ENCODE measurements around the gene C1orf115.

DNA sequence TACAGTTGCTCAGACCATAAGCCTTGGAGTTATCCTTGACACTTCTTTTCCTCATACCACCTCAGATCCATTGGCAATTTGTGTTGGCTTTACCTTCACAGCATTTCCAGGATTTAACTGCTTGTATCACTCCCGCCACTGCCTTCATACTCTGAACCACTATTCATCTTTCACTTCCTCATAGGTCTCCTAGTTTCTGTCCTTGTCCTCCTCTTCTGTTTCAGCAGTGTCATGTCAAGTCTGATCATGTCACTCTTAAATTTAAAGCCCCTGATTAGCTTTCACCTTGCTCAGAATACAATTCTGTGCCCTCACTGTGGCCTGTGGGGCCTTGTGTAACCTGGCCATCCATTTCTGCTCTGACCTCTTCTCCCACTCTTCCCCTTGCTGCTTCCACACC lies 34.7 kb upstream of the C1orf115 start:
- TF ChIP-seq RXRA (IDR thresholded peaks at IDR 0.05; ENCODE audit: borderline replicate concordance, low read depth) (no peak), JUND (IDR thresholded peaks at IDR 0.05) (no peak), TEAD4 (IDR thresholded peaks at IDR 0.05; ENCODE audit: borderline replicate concordance, insufficient read depth) (no peak), RAD21 (IDR thresholded peaks at IDR 0.05; ENCODE audit: low read length) (no peak), GABPA (IDR thresholded peaks at IDR 0.05; ENCODE audit: low read depth) (no peak), GATA2 (CRISPR knock-in tag; IDR thresholded peaks at IDR 0.05) (no peak)
- TF ChIP-seq, protein P1, sequence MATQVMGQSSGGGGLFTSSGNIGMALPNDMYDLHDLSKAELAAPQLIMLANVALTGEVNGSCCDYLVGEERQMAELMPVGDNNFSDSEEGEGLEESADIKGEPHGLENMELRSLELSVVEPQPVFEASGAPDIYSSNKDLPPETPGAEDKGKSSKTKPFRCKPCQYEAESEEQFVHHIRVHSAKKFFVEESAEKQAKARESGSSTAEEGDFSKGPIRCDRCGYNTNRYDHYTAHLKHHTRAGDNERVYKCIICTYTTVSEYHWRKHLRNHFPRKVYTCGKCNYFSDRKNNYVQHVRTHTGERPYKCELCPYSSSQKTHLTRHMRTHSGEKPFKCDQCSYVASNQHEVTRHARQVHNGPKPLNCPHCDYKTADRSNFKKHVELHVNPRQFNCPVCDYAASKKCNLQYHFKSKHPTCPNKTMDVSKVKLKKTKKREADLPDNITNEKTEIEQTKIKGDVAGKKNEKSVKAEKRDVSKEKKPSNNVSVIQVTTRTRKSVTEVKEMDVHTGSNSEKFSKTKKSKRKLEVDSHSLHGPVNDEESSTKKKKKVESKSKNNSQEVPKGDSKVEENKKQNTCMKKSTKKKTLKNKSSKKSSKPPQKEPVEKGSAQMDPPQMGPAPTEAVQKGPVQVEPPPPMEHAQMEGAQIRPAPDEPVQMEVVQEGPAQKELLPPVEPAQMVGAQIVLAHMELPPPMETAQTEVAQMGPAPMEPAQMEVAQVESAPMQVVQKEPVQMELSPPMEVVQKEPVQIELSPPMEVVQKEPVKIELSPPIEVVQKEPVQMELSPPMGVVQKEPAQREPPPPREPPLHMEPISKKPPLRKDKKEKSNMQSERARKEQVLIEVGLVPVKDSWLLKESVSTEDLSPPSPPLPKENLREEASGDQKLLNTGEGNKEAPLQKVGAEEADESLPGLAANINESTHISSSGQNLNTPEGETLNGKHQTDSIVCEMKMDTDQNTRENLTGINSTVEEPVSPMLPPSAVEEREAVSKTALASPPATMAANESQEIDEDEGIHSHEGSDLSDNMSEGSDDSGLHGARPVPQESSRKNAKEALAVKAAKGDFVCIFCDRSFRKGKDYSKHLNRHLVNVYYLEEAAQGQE (IDR thresholded peaks at IDR 0.05; ENCODE audit: low read depth, low read length): no peak
- TF ChIP-seq, protein P2, sequence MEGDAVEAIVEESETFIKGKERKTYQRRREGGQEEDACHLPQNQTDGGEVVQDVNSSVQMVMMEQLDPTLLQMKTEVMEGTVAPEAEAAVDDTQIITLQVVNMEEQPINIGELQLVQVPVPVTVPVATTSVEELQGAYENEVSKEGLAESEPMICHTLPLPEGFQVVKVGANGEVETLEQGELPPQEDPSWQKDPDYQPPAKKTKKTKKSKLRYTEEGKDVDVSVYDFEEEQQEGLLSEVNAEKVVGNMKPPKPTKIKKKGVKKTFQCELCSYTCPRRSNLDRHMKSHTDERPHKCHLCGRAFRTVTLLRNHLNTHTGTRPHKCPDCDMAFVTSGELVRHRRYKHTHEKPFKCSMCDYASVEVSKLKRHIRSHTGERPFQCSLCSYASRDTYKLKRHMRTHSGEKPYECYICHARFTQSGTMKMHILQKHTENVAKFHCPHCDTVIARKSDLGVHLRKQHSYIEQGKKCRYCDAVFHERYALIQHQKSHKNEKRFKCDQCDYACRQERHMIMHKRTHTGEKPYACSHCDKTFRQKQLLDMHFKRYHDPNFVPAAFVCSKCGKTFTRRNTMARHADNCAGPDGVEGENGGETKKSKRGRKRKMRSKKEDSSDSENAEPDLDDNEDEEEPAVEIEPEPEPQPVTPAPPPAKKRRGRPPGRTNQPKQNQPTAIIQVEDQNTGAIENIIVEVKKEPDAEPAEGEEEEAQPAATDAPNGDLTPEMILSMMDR (IDR thresholded peaks at IDR 0.05): no peak
- TF ChIP-seq, protein P3, sequence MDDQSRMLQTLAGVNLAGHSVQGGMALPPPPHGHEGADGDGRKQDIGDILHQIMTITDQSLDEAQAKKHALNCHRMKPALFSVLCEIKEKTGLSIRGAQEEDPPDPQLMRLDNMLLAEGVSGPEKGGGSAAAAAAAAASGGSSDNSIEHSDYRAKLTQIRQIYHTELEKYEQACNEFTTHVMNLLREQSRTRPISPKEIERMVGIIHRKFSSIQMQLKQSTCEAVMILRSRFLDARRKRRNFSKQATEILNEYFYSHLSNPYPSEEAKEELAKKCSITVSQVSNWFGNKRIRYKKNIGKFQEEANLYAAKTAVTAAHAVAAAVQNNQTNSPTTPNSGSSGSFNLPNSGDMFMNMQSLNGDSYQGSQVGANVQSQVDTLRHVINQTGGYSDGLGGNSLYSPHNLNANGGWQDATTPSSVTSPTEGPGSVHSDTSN (IDR thresholded peaks at IDR 0.05): no peak
